GM18951 (cell line): ENCODE results near the gene HES7.

Source experiments
- POLR2A ChIP-seq: IDR thresholded peaks from 4 replicates; pipeline ENCODE4 v1.6.1; 2011; ENCODE audit warnings: mild to moderate bottlenecking; ENCODE audit not compliant: insufficient read length, insufficient read depth; ENCODE audit errors: extremely low read depth
- in situ Hi-C: fragments of 300-500 bp; cut with MboI; formaldehyde crosslinking; loops from one replicate; pipeline ENCODE4 v1.12.0; 2022; ENCODE audit warnings: low sequenced_read_pairs, mixed read lengths, inconsistent platforms; ENCODE audit not compliant: unreplicated experiment

The HES7 gene

GRCh38 chr17:8143581-8144400 is 19.9 kb upstream of the HES7 start:
- no peak for TF ChIP-seq POLR2A

GRCh38 chr17:8142887-8143580 is 19.1 kb upstream of the HES7 start:
- in situ Hi-C loops = no loop called here
- TF ChIP-seq POLR2A = no peak

More at GRCh38 chr17:8143581-8144400, 19.9 kb upstream of the HES7 start:
- in situ Hi-C loops = no loop called here

- in situ Hi-C loops = no loop called here
Observed at GRCh38 chr17:8142158-8142886, 18.4 kb upstream of the HES7 start.

GRCh38 chr17:8141741-8142140 is 17.8 kb upstream of the HES7 start:
- no peak for TF ChIP-seq POLR2A
- in situ Hi-C loops = no loop called here

More at GRCh38 chr17:8142158-8142886, 18.4 kb upstream of the HES7 start:
- TF ChIP-seq POLR2A = no peak

- TF ChIP-seq POLR2A = no peak
- in situ Hi-C loops = no loop called here
Observed at GRCh38 chr17:8141045-8141444, 17.1 kb upstream of the HES7 start.

- in situ Hi-C loops = no loop called here
- no peak for TF ChIP-seq POLR2A
Observed at GRCh38 chr17:8140065-8141029, 16.4 kb upstream of the HES7 start.

- peak; percentile 51 for TF ChIP-seq POLR2A
- in situ Hi-C loops = no loop called here
Observed at GRCh38 chr17:8138672-8139371, 14.9 kb upstream of the HES7 start.

- in situ Hi-C loops = no loop called here
- TF ChIP-seq POLR2A = no peak
Observed at GRCh38 chr17:8138374-8138671, 14.4 kb upstream of the HES7 start.

- TF ChIP-seq POLR2A = no peak
- in situ Hi-C loops = no loop called here
Observed at GRCh38 chr17:8137645-8138373, 13.9 kb upstream of the HES7 start.

GRCh38 chr17:8133941-8134340 is 10.0 kb upstream of the HES7 start:
- in situ Hi-C loops = no loop called here

GRCh38 chr17:8133399-8133798 is 9.5 kb upstream of the HES7 start:
- TF ChIP-seq POLR2A = no peak
- in situ Hi-C loops = no loop called here

More at GRCh38 chr17:8133941-8134340, 10.0 kb upstream of the HES7 start:
- no peak for TF ChIP-seq POLR2A
